Gastroesophageal sphincter (tissue), 3 donors: ENCODE measurements around the gene TXNDC5.

Experiments
- CTCF ChIP-seq, 4 experiments: fragments of 200-600 bp in 2 of 4; fragments of 450-650 bp in 2 of 4; sonication (generic) in 1 of 4; IDR thresholded peaks; one replicate each; pipeline ENCODE4 v1.5.1; 2017 to 2019; ENCODE audit warnings: antibody characterized with exemption in 4 of 4, mild to moderate bottlenecking in 2 of 4, moderate library complexity in 2 of 4
- POLR2A ChIP-seq, 2 donors: fragments of 450-650 bp; IDR thresholded peaks; one replicate each; pipeline ENCODE4 v1.6.1; 2017; ENCODE audit warnings: antibody characterized with exemption in 2 of 2, mild to moderate bottlenecking in 2 of 2, moderate library complexity in 1 of 2
- POLR2AphosphoS5 ChIP-seq: sonication (generic); formaldehyde crosslinking; IDR thresholded peaks from one replicate; pipeline ENCODE4 v1.6.1; 2017; ENCODE audit warnings: antibody characterized with exemption

DNA sequence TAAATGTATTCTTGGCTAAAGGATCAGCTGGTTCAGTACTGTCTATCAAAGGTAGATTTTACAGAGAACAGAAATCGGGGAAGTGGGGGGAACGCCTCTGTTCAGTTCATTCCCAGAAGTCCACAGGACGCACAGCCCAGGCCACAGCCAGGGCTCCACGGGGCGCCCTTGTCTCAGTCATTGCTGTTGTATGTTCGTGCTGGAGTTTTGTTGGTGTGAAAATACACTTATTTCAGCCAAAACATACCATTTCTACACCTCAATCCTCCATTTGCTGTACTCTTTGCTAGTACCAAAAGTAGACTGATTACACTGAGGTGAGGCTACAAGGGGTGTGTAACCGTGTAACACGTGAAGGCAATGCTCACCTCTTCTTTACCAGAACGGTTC is 29.9 kb downstream of the TXNDC5 start:
- TF ChIP-seq CTCF (IDR thresholded peaks at IDR 0.05) (no peak), POLR2A (IDR thresholded peaks at IDR 0.05) (no peak), POLR2AphosphoS5 (no peak)
